Immature natural killer cell (primary cell): ENCODE measurements around the gene THSD4. TPM values are rescaled to one million over a fixed set of nuclear protein-coding genes. Genes with fewer than 3 reads are reported as not detected.

Source experiments
- DNase-seq, 3 donors: peaks; one replicate each; pipeline ENCODE4 v3.0.0; 2022; ENCODE audit warnings: mixed read lengths in 1 of 3
- H3K27ac Mint-ChIP-seq, 6 donors: one replicate each; pipeline ENCODE4 v1.8.0; 2020; ENCODE audit warnings: mixed read lengths in 6 of 6, mild to moderate bottlenecking in 5 of 6, inconsistent platforms in 4 of 6, moderate library complexity in 3 of 6
- H3K27me3 Mint-ChIP-seq, 3 donors: one replicate each; pipeline ENCODE4 v1.8.0; 2020 to 2021; ENCODE audit warnings: low read depth in 3 of 3, mild to moderate bottlenecking in 3 of 3, mixed read lengths in 3 of 3, moderate library complexity in 3 of 3, inconsistent platforms in 1 of 3
- H3K36me3 Mint-ChIP-seq, 3 donors: one replicate each; pipeline ENCODE4 v1.8.0; 2020; ENCODE audit warnings: mixed read lengths in 3 of 3, inconsistent platforms in 2 of 3, mild to moderate bottlenecking in 2 of 3
- H3K4me1 Mint-ChIP-seq, 2 donors: one replicate each; pipeline ENCODE4 v1.8.0; 2020; ENCODE audit warnings: inconsistent platforms in 2 of 2, mild to moderate bottlenecking in 2 of 2, mixed read lengths in 2 of 2, moderate library complexity in 1 of 2
- H3K4me3 Mint-ChIP-seq, 5 donors: one replicate each; pipeline ENCODE4 v1.8.0; 2020; ENCODE audit warnings: mild to moderate bottlenecking in 5 of 5, mixed read lengths in 5 of 5, inconsistent platforms in 3 of 5, moderate library complexity in 3 of 5
- H3K9me3 Mint-ChIP-seq, 6 donors: one replicate each; pipeline ENCODE4 v1.8.0; 2020; ENCODE audit warnings: mild to moderate bottlenecking in 6 of 6, mixed read lengths in 6 of 6, inconsistent platforms in 4 of 6, moderate library complexity in 3 of 6
- polyA plus RNA-seq, 3 donors: library from polyadenylated mRNA; unstranded; fragments of 300-500 nt; fragmentation: Illumina TruSeq; gene quantifications; one replicate each; pipeline ENCODE4 v1.2.3, GENCODE V29; 2021

The THSD4 gene
- polyA plus RNA-seq, 3 donors from 2014 or later: not detected

GRCh38 chr15:71699977-71700376 is 584.7 kb downstream of the THSD4 start:
- Mint-ChIP-seq H3K27me3 (peaks cover 2 to 6% (median 2%) of the 10 kb centered on the region in 3 donors), H3K27ac (no peak overlapping the region), H3K36me3 (no peaks in the 10 kb centered on the region), H3K4me3 (no peak overlapping the region), H3K9me3 (no peaks in the 10 kb centered on the region), H3K4me1 (no peaks in the 10 kb centered on the region)
- no peak for DNase-seq

DNA sequence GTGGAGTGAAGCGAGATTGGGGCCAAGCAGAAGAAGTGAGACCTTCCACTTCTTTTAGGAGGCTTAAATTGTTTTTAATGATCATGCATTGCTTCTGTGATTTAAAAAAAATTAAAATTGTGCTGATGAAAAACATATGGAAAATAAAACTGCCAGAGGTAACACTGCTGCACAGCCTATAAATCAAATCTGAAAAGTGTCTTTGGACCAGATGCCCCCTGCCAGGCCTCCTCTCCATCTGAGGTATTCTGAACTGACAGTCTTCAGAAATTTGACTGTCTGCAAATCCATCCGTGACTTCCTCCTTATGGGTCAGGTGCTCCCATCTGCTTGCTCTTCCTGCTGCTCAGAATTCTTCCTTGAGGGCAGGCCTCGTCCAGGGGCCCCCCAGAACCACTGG is 586.5 kb downstream of the THSD4 start:
- H3K9me3 Mint-ChIP-seq: no peaks in the 10 kb centered on the region
- no peaks in the 10 kb centered on the region for H3K4me1 Mint-ChIP-seq
- no peak overlapping the region for H3K27ac Mint-ChIP-seq
- H3K27me3 Mint-ChIP-seq: peaks cover 2 to 8% (median 5%) of the 10 kb centered on the region in 3 donors
- H3K4me3 Mint-ChIP-seq: no peak overlapping the region
- no peaks in the 10 kb centered on the region for H3K36me3 Mint-ChIP-seq
- DNase-seq: no peak

DNA sequence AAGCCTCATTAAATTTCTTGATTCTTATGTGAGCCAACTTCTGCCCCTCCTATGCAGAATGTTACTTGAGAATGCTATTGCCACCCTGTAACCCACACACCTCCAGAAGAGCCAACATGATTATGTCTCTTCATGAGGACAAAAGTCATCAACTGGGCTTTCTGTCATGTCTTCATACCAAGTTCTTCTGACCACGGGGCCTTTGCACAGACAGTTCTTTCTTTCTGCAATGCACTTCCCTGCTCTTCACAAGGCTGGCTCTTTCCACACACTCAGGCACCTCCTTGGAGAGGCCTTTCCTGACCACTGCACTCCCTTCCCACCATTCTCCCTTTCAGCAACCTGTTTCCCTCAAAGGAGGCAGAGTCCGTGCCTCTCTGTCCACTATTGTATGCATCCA is 587.2 kb downstream of the THSD4 start:
- DNase-seq: no peak
- Mint-ChIP-seq H3K9me3 (no peaks in the 10 kb centered on the region), H3K4me1 (no peaks in the 10 kb centered on the region), H3K27me3 (peaks cover 2 to 8% (median 7%) of the 10 kb centered on the region in 3 donors), H3K4me3 (no peak overlapping the region), H3K36me3 (no peaks in the 10 kb centered on the region), H3K27ac (no peak overlapping the region)

DNA sequence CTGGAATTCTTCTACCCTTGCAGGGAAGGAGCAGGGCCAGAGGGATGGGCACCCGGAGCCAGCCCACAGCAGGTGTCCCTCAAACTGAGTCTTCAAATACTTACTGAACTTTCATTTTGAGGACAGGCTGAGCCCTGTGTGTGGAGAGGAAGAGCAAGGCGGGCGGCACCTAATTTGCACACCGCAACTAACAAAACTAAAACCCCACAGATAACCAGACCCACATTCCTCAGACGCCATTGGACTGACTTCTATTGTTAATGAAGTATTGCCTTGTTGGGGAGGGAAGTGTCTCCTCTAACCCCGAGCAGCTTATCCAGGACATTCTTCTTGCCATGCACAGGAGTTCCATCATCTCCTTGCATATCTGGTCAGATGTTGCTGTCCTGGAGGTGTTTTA is 589.9 kb downstream of the THSD4 start:
- Mint-ChIP-seq H3K27ac (no peak overlapping the region), H3K4me1 (no peaks in the 10 kb centered on the region), H3K27me3 (peaks cover 2 to 8% (median 7%) of the 10 kb centered on the region in 3 donors), H3K36me3 (no peaks in the 10 kb centered on the region), H3K9me3 (no peaks in the 10 kb centered on the region), H3K4me3 (no peak overlapping the region)
- no peak for DNase-seq

GRCh38 chr15:71706461-71707229 is 591.4 kb downstream of the THSD4 start:
- Mint-ChIP-seq H3K4me3 (no peak overlapping the region), H3K4me1 (no peaks in the 10 kb centered on the region), H3K27ac (no peak overlapping the region), H3K27me3 (peaks cover 2 to 8% (median 7%) of the 10 kb centered on the region in 3 donors), H3K9me3 (no peaks in the 10 kb centered on the region), H3K36me3 (no peaks in the 10 kb centered on the region)
- DNase-seq: no peak

GRCh38 chr15:71707230-71708050 is 592.2 kb downstream of the THSD4 start:
- H3K27me3 Mint-ChIP-seq: peaks cover 2 to 7% (median 5%) of the 10 kb centered on the region in 3 donors
- no peak for DNase-seq
- no peak overlapping the region for H3K27ac Mint-ChIP-seq
- no peaks in the 10 kb centered on the region for H3K9me3 Mint-ChIP-seq
- H3K4me1 Mint-ChIP-seq: no peaks in the 10 kb centered on the region
- H3K36me3 Mint-ChIP-seq: no peaks in the 10 kb centered on the region
- H3K4me3 Mint-ChIP-seq: no peak overlapping the region

GRCh38 chr15:71708051-71708429 is 592.8 kb downstream of the THSD4 start:
- no peak overlapping the region for H3K4me3 Mint-ChIP-seq
- H3K36me3 Mint-ChIP-seq: no peaks in the 10 kb centered on the region
- no peak for DNase-seq
- H3K27ac Mint-ChIP-seq: no peak overlapping the region
- H3K4me1 Mint-ChIP-seq: no peaks in the 10 kb centered on the region
- H3K9me3 Mint-ChIP-seq: no peaks in the 10 kb centered on the region
- H3K27me3 Mint-ChIP-seq: peaks cover 2 to 5% (median 5%) of the 10 kb centered on the region in 3 donors

DNA sequence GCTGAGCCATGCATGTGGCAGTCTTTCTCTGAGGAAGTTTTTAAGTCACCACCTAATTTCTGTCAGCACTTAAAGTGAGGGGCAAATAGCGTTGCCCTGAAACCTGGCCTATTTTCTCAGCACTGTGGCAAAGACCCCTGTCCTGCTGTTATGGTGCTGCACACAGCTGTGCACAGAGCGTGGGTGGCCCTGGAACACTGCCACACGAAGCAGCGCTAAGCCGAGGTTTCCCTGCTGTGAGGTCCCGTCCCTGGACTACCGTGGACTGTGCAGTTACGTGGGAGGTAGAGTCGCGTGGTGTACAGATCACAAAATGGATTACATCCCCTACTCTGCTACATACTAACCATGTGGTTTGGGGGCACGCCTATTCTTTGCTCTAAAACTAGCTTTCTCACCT is 593.5 kb downstream of the THSD4 start:
- Mint-ChIP-seq H3K27me3 (peaks cover 2 to 5% (median 5%) of the 10 kb centered on the region in 3 donors), H3K27ac (no peak overlapping the region), H3K4me3 (no peak overlapping the region), H3K4me1 (no peaks in the 10 kb centered on the region), H3K9me3 (no peaks in the 10 kb centered on the region), H3K36me3 (no peaks in the 10 kb centered on the region)
- DNase-seq: no peak

GRCh38 chr15:71709808-71710418 is 594.6 kb downstream of the THSD4 start:
- Mint-ChIP-seq H3K27me3 (peaks cover 2 to 5% (median 5%) of the 10 kb centered on the region in 3 donors), H3K9me3 (no peaks in the 10 kb centered on the region), H3K27ac (no peak overlapping the region)

GRCh38 chr15:71712182-71712581 is 596.9 kb downstream of the THSD4 start:
- Mint-ChIP-seq H3K27me3 (peaks cover 0 to 3% (median 2%) of the 10 kb centered on the region in 3 donors), H3K4me3 (no peak overlapping the region), H3K27ac (no peak overlapping the region)

More at GRCh38 chr15:71709808-71710418, 594.6 kb downstream of the THSD4 start:
- Mint-ChIP-seq H3K4me1 (no peaks in the 10 kb centered on the region), H3K36me3 (no peaks in the 10 kb centered on the region), H3K4me3 (no peak overlapping the region)
- no peak for DNase-seq

DNA sequence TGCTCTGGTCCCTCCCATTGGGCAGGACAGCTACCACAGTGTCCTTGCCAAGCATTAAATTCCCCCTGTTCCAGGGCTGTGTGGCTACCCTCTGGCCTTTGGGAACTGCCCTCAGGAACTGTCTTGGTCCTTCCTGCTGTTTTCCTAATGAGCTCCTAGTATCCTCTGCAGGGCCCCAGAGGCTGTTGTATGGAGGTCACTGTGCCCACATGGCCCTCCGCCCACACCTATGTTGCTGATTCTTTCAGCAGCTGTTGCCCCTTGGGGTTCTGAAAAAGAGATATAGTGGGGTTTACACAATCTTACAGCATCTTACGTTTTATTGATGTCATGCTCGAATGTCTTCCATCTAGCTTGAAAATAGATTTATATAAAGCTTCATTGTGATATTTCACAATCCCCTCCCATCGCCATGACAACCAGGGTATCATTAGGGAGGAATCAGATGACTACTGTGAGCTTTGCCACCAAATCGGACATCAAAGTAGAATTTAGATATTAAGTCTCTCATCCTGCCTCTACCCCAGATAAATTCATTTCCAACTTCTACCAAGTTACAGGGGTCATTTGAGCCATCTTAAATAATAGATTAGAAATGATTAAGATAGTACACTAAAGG is 598.0 kb downstream of the THSD4 start:
- no peak for DNase-seq
- Mint-ChIP-seq H3K27me3 (peaks cover 0 to 3% (median 1%) of the 10 kb centered on the region in 3 donors), H3K4me3 (no peak overlapping the region), H3K4me1 (no peaks in the 10 kb centered on the region), H3K9me3 (no peaks in the 10 kb centered on the region), H3K27ac (no peak overlapping the region), H3K36me3 (no peaks in the 10 kb centered on the region)

More at GRCh38 chr15:71712182-71712581, 596.9 kb downstream of the THSD4 start:
- no peaks in the 10 kb centered on the region for H3K4me1 Mint-ChIP-seq
- H3K9me3 Mint-ChIP-seq: no peaks in the 10 kb centered on the region
- DNase-seq: no peak
- H3K36me3 Mint-ChIP-seq: no peaks in the 10 kb centered on the region

DNA sequence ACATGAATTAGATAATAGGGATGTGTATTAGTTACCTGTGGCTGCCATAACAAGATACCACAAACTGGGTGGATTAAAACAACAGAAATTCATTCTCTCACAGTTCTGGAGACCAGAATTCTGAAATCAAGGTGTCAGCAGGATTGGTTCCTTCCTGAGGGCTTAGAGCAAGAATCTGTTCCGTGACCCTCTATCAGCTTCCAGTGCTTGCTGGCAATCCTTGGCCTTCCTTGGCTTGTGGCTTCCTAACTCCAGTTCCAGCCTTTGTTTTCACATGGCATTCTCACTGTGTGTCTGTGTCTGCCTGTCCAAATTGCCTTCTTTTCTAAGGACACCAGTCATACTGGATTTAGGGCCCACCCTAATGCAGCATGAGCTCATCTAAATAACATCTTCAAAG is 600.6 kb downstream of the THSD4 start:
- Mint-ChIP-seq H3K4me3 (no peak overlapping the region), H3K9me3 (no peaks in the 10 kb centered on the region)

DNA sequence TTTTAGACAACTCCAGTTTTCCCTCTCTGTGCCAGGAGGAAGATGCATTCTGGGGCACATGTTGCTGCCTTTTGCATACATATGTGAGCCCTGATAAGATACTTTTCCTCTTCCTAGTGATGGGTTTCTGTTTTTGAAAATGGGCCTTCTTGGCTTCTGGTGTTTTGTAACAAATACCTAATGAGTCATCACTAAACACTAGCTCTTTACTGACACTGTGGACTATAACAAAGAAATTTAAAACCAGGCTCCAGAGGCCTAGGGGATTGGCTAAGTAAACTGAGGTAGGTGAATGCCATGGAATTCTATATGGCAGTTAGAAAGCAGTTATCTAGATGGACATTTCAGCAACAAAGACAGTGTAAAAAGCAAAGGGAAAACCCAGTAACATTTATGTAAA is 601.7 kb downstream of the THSD4 start:
- no peak overlapping the region for H3K4me3 Mint-ChIP-seq
- H3K36me3 Mint-ChIP-seq: no peaks in the 10 kb centered on the region
- H3K27ac Mint-ChIP-seq: no peak overlapping the region
- H3K4me1 Mint-ChIP-seq: no peaks in the 10 kb centered on the region
- no peaks in the 10 kb centered on the region for H3K9me3 Mint-ChIP-seq
- no peak for DNase-seq
- peaks cover 0 to 3% (median 0%) of the 10 kb centered on the region in 3 donors for H3K27me3 Mint-ChIP-seq

More for the DNA sequence above, 600.6 kb downstream of the THSD4 start:
- no peak for DNase-seq
- Mint-ChIP-seq H3K36me3 (no peaks in the 10 kb centered on the region), H3K4me1 (no peaks in the 10 kb centered on the region), H3K27me3 (peaks cover 0 to 3% (median 0%) of the 10 kb centered on the region in 3 donors), H3K27ac (no peak overlapping the region)
